Chondrocyte (in vitro differentiated cells): ENCODE measurements around the gene RAB3GAP2. TPM values are rescaled to one million over a fixed set of nuclear protein-coding genes. Genes with fewer than 3 reads are reported as not detected.

Experiments
- DNase-seq: peaks from one replicate; pipeline ENCODE4 v3.0.0; 2021; ENCODE audit warnings: mixed read lengths, low spot score
- H3K27ac Mint-ChIP-seq: one replicate; pipeline ENCODE4 v1.8.0; 2021; ENCODE audit warnings: mild to moderate bottlenecking, moderate library complexity, mixed read lengths; ENCODE audit not compliant: unreplicated experiment
- H3K27me3 Mint-ChIP-seq: 2 replicates; pipeline ENCODE4 v1.8.0; 2021; ENCODE audit warnings: low read depth, mixed read lengths
- H3K36me3 Mint-ChIP-seq: 2 replicates; pipeline ENCODE4 v1.8.0; 2021; ENCODE audit warnings: low read depth, mixed read lengths
- H3K4me1 Mint-ChIP-seq: 2 replicates; pipeline ENCODE4 v1.8.0; 2021; ENCODE audit warnings: low read depth, mild to moderate bottlenecking, mixed read lengths
- H3K4me3 Mint-ChIP-seq: one replicate; pipeline ENCODE4 v1.8.0; 2021; ENCODE audit warnings: mild to moderate bottlenecking, moderate library complexity, mixed read lengths; ENCODE audit not compliant: unreplicated experiment
- H3K9me3 Mint-ChIP-seq: 2 replicates; pipeline ENCODE4 v1.8.0; 2021; ENCODE audit warnings: low read depth, mixed read lengths
- microRNA-seq: library from miRNA; unstranded; fragments of <30 nt; microRNA quantifications from one replicate; pipeline ENCODE4 v1.2.0, GENCODE V29; 2020; ENCODE audit warnings: borderline number of aligned reads
- total RNA-seq: library from RNA; stranded (reverse); gene quantifications from 3 replicates; pipeline ENCODE4 v1.2.1, GENCODE V29; 2021
- TF ChIP-seq, protein P1 (sequence below): fragments of 200-600 bp; sonication (generic); IDR thresholded peaks from 2 replicates; pipeline ENCODE4 v1.5.0; 2021; ENCODE audit warnings: antibody characterized with exemption, mild to moderate bottlenecking, moderate library complexity

Gene RAB3GAP2
- total RNA-seq, 1 donor from 2014 or later: 47.5 TPM

DNA sequence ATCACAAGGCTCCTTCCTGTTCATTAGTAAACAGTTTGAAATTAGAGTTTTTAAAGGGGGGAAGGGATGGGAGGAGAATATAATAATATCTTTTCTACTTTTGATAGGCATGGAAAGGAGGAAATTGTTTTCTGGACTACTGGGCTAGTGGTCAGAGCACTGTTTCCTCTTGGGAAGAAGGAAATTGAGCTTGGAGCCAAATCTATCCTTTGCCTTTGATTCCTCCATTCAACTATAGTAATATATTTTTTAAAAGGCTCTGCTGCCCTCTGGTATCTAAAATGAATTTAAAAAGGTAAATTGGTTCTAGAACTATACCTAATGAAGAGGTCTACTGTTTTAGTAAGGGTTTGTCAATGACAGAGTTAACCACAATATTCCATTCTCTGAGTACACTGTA, 172.4 kb downstream of the RAB3GAP2 start:
- Mint-ChIP-seq H3K9me3 (no peaks in the 10 kb centered on the region), H3K36me3 (peaks cover 18% of the 10 kb centered on the region), H3K27me3 (no peaks in the 10 kb centered on the region), H3K27ac (no peak overlapping the region), H3K4me3 (no peak overlapping the region), H3K4me1 (peaks cover 11% of the 10 kb centered on the region)
- TF ChIP-seq, protein P1, sequence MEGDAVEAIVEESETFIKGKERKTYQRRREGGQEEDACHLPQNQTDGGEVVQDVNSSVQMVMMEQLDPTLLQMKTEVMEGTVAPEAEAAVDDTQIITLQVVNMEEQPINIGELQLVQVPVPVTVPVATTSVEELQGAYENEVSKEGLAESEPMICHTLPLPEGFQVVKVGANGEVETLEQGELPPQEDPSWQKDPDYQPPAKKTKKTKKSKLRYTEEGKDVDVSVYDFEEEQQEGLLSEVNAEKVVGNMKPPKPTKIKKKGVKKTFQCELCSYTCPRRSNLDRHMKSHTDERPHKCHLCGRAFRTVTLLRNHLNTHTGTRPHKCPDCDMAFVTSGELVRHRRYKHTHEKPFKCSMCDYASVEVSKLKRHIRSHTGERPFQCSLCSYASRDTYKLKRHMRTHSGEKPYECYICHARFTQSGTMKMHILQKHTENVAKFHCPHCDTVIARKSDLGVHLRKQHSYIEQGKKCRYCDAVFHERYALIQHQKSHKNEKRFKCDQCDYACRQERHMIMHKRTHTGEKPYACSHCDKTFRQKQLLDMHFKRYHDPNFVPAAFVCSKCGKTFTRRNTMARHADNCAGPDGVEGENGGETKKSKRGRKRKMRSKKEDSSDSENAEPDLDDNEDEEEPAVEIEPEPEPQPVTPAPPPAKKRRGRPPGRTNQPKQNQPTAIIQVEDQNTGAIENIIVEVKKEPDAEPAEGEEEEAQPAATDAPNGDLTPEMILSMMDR: no peak
- DNase-seq: no peak

Small RNA genes lying within 50 kb of the gene (microRNA-seq; reads per million reads assigned to microRNA genes)
- not detected for gene MIR194-1
- not detected for gene MIR215
- 310 reads per million, percentile 70 among the genes with 10 or more reads in this experiment for gene MIR664A

Other genes starting within 250 kb of the RAB3GAP2 start
- 134 to 181 TPM (median 178 TPM) in 3 replicates for gene EPRS1, start 225.9 kb downstream of the RAB3GAP2 start, total RNA-seq
- gene BPNT1, start 182.7 kb downstream of the RAB3GAP2 start, total RNA-seq: 16.3 to 26.5 TPM (median 16.9 TPM) in 3 replicates
- 64.2 to 71.9 TPM (median 64.9 TPM) in 3 replicates for gene IARS2, start 178.3 kb downstream of the RAB3GAP2 start, total RNA-seq